ENCODE data around the gene UBE2G2.

DNA sequence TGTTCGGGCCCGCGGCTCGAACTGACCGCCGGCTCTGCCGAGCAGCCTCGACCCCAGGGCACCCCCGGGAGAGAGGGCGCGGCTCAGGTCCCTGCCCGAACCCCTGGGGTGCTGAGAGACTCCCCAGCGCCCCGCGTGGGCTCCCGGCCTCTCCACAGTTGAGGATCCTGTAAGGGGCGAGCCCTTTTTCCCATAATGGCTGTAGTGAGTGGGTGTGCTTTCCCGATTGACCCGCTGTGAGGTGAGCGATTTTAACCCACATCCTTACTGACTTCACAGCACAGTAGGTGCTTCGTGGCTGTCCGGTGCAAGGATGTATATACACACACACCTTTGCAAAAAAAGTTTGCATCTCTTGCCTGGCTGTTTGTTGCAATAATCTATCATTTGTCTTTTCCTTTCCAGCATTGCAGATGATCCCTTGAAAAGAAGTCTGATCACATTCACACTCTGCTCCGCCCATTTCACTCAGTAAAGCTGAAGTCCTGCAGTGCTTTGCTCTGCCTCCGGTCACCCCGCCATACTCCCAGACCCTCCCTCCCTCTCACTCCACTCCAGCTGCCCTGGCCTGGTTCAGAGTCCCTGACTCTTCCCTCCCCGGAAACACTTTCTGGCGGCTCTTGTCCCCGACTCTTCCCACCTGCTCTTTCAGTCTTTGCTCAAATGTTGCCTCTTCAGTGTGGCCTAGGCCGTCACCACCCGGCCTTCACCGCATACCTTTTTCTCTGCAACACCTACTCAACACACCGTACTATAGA, 955 bp upstream of the UBE2G2 start:
- TF ChIP-seq, protein P1, sequence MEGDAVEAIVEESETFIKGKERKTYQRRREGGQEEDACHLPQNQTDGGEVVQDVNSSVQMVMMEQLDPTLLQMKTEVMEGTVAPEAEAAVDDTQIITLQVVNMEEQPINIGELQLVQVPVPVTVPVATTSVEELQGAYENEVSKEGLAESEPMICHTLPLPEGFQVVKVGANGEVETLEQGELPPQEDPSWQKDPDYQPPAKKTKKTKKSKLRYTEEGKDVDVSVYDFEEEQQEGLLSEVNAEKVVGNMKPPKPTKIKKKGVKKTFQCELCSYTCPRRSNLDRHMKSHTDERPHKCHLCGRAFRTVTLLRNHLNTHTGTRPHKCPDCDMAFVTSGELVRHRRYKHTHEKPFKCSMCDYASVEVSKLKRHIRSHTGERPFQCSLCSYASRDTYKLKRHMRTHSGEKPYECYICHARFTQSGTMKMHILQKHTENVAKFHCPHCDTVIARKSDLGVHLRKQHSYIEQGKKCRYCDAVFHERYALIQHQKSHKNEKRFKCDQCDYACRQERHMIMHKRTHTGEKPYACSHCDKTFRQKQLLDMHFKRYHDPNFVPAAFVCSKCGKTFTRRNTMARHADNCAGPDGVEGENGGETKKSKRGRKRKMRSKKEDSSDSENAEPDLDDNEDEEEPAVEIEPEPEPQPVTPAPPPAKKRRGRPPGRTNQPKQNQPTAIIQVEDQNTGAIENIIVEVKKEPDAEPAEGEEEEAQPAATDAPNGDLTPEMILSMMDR (conservative IDR thresholded peaks at IDR 0.05; ENCODE audit: low read depth, low read length): no peak
- no peak for TF ChIP-seq EZH2 (IDR thresholded peaks at IDR 0.05; ENCODE audit: borderline replicate concordance, low read depth, low read length, poor library complexity, severe bottlenecking)

All from A673 (cell line).